ENCODE data around the gene OR5H14.

DNA sequence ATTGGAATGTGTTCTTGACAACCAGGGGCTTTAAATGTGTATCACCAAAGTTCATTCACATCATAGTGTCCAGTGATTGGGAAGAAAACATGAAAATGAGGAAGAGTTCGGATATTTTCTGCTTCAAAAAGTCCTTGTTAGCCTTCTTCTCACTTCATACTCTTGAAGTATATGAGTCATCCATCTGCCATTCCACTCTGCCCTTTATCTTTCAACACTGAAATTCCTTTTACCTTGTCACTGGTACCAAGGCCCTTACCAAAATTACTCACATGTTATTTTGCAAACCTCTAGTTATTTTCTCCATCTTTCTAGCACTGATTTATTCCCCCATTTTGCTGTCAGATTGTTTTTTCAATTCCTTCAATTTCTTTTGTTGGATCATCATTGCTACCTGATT is 51.7 kb downstream of the OR5H14 start:
- TF ChIP-seq POLR2A (IDR thresholded peaks at IDR 0.05; ENCODE audit: low read depth, low read length) (no peak), POLR2AphosphoS5 (IDR thresholded peaks at IDR 0.05; ENCODE audit: low read depth, low read length) (no peak)

Measured in GM12892 (cell line).